HG02642 (cell line): ENCODE results near the gene TRAPPC8.
"Not testable (repeated sequence)": the region's sequence is repeated elsewhere in the genome, so short reads cannot be mapped to it uniquely, and the experiment has no call there.

Experiments
- ATAC-seq: cut with Tn5 transposase; IDR thresholded peaks from one replicate; pipeline ENCODE4 v1.9.1; 2021; ENCODE audit warnings: mild to moderate bottlenecking; ENCODE audit not compliant: unreplicated experiment, poor library complexity

Gene TRAPPC8

DNA sequence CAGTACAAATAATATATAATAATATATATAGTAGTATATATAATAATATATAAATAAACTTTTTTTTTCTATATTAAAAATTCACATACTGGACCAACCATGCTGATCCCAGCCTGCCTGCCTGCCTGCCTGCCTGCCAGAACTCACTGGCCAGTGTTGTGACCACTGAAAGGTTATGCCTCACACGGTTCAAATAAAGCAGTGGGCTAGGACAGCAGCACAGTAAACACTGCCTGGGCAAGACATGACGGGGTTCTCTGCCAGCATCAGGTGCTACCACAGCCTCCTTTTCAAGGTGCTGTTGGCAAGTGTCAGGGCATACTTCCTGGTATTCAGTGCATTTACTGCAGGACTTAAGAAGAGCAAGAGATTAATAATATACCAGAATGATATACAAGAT is 67.6 kb downstream of the TRAPPC8 start:
- ATAC-seq: no peak

DNA sequence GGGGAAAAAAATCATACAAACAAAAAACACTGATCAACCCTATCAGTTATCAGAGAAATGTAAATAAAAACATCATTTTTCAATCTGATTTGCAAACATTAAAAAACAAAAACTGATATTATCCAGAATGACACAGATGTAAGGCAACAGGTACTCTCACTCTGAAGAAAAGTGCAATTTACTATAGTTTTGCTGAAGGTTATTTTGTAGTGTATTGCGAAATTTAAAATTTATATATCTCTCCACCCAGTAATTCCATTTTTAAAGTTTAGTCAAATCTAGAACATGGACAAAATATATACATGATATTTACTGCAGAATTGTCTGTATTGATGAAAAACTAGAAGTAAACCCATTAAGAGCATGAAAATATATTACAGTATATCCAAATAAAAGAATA is 79.8 kb downstream of the TRAPPC8 start:
- ATAC-seq: no peak

DNA sequence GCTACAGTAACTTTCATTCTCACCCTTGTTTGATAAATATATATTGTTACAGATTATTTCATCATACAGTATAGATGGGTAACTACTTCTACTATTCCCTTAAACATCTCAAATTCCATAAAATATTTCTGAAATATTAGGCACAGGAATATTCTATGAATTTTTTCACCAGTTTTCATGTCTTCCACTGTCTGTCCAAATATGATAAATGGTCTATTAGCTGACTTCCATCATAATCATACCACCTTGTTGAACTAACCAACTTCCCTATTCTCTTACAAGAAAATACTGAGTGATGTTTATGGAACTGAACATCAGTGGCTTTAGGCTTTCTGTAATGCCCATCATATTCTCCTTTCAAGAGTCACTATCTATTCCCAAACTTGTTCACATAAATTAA is 82.4 kb downstream of the TRAPPC8 start:
- no peak for ATAC-seq

DNA sequence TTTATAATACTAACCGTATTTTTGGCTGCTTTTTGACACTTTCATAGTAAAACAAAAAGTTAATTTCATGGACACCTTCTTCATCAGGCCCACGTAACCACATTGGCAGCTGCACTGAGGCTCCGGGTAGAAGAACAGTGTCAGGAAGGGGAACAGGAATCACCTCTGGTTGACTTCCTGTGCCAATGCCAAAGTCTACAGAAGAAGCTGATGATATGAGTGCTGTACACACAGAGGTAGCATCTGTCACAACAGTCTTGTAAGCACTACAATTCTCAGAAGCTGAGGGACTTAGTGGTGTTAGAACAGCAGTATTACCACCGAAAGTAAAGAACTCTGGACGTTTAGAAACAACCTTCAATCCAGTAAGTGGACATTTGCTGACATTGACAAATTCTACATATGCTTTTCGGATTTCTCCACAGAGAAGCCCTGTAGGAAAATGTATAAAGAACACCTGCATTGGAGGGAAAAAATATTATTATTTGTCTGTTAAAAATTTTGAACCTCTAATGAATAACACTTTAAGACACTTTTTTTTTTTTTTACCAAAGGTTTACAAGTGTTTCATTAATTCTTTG is 85.3 kb downstream of the TRAPPC8 start:
- ATAC-seq: no peak

DNA sequence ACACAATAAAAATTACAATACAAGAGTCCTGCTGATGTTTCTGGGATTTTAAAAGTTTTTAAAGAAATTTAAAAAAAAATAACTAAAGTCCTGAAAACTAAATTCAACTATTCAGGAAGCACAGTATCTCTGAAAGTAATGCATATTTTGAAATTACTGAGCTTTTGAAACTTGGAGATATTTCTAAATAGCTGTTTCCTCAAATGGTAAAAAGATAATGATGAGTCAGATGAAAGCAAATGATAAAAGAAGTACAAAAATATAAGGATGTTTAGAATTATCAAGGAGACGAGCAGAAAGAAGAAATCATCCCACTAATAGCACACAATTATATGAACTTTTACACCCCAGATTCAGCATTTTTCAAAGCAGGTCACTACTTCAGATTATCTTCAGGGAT is 92.1 kb downstream of the TRAPPC8 start:
- ATAC-seq: no peak

DNA sequence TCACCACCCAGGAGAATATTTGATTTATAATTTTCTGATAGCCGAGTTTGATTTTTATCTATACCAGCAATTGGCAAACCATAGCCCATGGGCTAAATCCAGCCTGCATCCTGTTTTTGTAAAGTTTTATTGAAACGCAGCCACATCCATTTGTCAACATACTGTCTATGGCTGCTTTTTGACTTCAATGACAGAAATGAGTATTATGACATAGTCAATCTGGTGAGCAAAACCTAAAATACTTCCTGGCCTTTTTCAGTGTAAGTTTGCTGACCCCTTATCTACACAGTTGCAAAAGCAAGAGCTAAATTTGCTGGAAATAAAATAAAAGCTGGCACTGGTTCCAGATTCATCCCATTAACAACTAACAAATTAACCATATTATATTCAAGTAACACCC is 102.4 kb downstream of the TRAPPC8 start:
- no peak for ATAC-seq

DNA sequence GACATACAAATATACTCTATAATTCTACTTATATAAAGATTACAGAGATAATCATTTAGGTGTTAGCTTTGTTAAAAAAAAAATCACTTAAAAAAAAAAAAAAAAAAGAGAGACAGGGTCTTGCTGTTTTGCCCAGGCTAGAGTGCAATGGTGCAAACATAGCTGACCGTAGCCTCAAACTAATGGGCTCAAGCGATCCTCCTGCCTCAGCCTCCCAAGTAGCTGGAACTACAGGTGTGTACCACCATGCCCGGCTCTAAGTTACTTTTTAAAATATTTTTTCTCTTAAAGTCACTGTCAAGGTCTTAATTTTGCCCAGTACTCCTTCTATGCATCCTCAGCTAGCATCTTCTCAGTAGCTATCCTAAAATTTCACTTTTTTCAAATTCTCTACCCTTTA is 105.0 kb downstream of the TRAPPC8 start:
- ATAC-seq: no peak

DNA sequence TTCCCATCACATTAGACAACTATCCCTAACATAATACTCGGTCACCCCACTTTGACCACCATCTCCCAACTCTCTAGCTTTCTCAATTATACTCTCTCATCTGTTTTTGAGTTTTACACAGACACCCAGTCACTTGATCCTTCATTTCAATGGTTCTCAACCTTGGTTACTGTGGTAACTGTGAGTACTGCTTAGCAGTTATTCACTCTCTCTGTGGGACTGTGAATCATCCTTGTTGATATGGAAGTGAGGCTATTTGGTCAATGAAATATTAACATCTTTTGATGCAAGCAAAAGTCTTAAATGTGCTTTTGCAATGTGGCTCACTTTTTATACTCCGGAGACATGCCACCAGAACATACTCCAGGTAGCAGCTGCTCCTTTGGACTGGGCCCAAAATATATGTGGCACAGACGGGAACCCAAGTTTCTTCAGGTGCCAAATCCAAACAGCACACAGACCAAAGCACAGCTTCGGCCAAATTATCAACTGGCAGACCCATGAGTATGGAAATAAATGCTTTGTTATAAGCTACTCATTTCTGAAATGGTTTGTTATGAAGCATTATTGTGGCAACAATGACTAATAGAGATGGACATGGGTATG is 107.3 kb downstream of the TRAPPC8 start:
- ATAC-seq: no peak

DNA sequence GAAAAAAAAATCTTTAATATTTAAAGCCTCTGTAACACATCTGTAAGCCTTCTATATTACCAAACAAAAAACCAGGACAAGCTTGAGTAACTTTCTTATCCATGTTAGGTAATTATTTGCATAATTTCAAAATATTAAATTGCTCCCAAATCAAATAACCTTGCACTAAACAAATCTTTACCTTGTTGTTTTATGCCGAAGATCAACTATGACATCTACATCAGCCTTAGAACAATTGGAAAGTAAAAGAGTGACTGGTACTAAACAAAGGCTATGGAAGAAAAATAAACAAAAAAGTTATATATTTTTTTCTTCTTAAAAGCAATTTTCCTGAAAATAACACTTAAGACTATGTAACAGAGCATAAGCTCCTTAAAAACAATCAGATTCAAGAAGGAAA is 111.0 kb downstream of the TRAPPC8 start:
- no peak for ATAC-seq

DNA sequence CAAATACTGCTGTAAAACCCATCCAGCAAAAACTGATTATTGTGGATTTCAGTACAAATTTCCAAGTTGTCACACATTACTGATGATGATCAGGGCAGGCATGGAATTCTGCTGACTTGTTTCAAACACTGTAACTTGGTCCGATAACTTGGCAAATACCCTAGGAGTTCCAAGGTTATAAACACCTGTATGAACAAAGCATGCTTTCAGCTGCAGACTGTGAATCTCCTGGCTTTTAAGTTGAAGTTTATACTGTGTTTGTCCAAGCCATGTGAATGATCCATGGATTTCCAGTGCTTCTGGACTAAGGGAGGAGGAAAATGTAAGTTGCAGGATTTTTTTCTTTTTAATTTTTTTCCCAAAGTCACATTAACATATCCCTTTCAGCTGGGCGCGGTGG is 112.2 kb downstream of the TRAPPC8 start:
- ATAC-seq: no peak

DNA sequence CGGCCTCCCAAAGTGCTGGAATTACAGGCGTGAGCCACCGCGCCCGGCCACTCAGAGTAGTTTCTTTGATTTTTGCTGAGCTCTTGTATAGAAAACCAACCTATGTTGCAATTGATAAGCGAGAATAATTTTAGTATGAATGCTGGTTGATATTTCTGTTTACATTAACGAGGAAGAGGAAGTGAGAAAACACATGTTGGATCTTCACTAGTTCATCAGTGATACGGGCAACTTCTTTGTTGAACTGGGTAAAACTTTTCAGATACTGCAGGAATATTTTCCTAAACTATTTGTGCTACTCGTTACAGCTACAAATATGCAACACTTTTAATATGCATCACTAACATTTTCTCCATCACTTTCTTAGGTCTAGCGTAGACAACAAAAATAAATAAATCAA is 114.3 kb downstream of the TRAPPC8 start:
- ATAC-seq: no peak

DNA sequence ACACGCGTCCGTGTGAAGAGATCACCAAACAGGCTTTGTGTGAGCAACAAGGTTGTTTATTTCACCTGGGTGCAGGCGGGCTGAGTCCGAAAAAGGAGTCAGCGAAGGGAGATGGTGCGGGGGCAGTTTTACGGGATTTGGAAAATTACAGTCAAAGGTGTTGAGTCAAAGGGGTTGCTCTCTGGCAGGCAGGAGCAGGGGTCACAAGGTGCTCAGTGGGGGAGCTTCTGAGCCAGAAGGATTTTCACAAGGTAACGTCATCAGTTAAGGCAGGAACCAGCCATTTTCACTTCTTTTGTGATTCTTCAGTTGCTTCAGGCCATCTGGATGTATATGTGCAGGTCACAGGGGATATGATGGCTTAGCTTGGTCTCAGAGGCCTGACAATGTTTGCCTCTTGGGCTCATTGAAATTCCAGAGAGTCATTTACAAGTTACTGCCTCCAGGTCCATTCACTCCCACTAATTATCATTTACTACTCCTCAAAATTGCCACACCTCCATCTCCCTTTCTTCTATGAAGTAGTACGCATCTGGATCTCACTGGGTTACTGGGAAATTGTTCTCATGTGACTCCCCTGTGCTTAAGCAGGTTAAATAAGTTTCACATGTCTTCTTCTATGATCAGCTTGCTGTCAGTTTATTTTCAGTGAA is 116.1 kb downstream of the TRAPPC8 start:
- not testable (repeated sequence) for ATAC-seq

DNA sequence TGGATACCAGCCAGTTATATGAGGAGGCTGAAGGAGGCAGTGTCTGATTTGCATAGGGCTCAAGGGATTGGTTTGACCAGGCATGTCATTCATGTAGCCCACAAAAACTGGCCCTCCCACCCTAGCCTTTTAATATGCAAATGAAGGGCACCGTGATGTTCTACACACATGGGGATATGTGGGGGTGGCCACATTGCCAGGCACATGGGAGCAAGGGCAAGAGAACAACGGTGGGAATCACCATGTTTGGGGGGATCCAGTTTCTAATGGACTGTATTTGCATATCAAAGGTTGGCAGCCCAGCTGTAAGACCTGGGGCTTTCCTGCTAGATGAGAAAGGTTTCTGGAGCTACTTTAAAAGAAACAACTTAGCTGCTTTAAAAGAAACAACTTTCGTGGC is 117.2 kb downstream of the TRAPPC8 start:
- ATAC-seq: no peak

DNA sequence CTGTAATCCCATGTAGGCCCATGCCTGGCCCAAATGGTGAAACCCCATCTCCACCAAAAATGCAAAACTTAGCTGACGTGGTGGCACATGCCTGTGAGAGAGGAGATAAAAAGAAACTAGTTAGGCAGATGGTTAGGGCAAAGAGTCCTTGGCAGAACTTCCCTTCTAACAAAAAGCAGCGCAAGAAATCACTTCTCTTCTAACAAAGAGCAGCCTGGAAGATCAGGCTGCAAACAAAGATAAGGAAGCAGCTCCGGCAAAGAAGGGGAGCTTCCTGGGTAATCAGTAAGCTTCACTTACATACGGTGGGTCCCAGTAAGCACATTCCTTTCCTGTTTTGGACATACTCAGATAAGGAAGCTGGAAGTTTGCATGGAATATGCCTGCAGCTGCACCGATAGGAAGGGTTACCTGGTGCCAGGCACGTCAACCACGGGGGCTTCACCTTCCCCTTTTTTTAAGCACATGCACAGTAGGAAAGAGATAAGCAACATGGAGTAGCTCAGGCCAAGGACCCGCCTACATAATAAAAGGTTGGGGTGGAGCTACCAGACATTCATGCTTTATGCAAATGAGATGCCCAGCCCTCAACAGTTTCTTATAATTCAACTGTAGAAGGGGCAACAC is 121.3 kb downstream of the TRAPPC8 start:
- no peak for ATAC-seq

DNA sequence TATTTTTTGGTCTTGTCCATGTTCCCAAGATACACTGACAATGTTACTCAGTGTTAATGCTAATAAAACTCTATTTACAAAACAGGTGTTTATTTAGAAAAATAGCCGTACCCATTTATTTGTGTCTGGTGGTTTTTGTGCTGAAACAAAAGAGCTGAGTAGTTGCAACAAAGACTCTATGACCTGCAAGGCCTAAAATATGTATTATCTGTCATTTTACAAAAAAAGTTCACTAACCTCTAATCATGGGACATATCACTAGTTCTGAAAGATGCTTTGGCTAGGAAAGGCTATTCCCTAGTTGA is 123.1 kb downstream of the TRAPPC8 start:
- no peak for ATAC-seq

DNA sequence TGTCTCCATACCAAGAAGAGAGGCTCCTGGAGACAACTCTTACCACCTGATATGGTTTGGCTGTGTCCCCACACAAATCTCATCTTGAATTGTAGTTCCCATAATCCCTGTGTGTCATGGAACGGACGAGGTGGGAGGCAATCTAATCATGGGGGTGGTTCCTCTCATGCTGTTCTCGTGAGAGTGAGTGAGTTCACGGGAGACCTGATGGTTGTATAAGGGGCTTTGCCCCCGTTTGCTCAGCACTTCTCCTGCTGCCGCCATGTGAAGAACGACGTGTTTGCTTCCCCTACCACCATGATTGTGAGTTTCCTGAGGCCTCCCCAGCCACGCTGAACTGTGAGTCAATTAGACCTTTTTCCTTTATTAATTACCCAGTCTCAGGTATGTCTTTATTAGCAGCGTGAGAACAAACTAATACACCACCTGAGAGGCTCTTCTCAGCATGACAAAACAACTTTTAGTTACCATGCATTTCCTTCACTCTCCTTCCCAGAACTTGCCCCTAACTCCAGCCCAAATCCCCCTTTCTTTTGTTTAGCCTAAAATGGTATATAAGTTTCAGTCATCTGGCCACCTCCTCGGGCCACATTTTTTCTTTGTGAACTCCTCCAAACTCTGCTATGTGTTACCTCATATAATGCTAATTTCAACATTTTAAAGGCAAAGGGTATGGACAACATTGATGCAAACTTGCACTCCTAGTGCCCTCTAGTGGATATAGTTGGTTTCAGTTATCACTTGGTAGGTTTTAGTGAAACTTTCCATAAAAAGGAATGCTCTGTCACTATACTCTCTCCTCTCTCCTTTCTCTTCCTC is 123.6 kb downstream of the TRAPPC8 start:
- peak; percentile 72 for ATAC-seq

DNA sequence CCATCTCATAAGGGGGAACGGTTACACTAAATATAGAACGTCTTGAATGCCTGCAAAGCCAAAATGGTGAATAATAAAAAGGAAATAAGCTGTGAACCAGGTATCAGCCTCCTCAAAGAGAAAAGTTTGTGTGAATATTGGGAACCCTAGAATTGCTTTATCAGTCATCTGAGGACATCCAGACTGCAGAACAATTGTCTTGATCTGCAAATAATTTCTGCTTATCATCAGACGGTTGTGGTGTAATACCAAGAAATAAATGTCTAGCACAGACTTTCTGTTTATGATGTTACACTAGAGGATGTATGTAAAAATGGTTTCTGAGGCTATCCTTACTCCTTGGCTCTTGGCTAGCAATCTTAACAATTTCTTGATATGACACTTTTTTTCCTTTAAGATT is 128.8 kb downstream of the TRAPPC8 start:
- no peak for ATAC-seq

DNA sequence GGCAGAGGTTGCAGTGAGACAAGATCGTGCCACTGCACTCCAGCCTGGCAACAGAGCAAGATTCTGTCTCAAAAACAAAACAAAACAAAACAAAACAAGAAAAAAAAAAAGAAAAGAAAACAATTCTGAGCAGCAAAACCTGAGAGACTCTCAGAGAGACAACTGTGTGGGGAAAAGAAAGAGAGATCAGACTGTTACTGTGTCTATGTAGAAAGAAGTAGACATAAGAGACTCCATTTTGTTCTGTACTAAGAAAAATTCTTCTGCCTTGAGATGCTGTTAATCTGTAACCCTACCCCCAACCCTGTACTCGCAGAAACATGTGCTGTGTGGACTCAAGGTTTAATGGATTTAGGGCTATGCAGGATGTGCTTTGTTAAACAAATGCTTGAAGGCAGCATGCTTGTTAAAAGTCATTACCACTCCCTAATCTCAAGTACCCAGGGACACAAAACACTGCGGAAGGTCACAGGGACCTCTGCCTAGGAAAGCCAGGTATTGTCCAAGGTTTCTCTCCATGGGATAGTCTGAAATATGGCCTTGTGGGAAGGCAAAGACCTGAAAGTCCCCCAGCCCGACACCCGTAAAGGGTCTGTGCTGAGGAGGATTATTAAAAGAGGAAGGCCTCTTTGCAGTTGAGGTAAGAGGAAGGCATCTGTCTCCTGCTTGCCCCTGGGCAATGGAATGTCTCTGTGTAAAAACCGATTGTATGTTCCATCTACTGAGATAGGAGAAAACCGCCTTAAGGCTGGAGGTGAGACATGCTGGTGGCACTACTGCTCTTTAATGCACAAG is 132.4 kb downstream of the TRAPPC8 start:
- not testable (repeated sequence) for ATAC-seq

DNA sequence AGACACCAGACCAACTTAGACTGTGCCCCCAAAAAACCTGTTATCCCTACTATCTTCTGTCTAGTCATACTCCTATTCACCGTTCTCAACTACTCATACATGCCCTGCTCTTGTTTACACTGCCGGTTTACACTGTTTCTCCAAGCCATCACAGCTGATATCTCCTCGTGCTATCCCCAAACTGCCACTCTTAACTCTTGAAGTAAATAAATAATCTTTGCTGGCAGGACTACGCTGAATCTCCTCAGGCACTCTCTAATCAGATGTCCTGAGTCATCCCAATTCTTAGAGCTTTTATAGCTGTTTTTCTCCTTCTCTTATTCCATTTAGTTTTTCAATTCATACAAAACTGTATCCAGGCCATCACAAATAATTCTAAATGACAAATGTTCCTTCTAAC is 133.9 kb downstream of the TRAPPC8 start:
- ATAC-seq: not testable (repeated sequence)

DNA sequence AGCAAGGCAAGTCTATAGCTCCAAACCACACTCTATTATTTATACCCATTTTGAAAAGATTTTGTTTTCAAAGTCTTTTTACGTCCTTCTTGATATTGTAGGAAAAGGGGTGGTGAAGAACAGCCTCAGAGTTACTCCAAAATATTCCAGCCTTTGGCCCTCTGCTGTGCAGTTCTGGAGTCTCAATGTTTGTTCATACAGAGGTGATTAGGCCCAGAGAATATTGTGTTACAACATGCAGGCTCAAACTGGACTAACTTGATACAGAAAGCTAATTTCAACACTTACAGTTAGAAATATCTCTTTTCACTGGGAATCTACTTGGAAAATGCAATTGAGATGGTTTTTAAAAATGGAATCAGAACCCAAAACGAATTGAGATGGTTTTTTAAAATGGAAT is 141.8 kb downstream of the TRAPPC8 start:
- no peak for ATAC-seq
